Neuronal stem cell (in vitro differentiated cells): ENCODE data around the gene KRTAP12-4.

Experiments used
- DNase-seq: peaks from one replicate; pipeline ENCODE4 v3.0.0-alpha.2; 2013; ENCODE audit warnings: low spot score
- H2AFZ ChIP-seq: one replicate; pipeline ENCODE4 v1.6.1; 2013; ENCODE audit warnings: mild to moderate bottlenecking, low read length, inconsistent platforms
- H2AK5ac ChIP-seq: 2 replicates; pipeline ENCODE4 v1.6.1; 2013; ENCODE audit warnings: low read depth, mild to moderate bottlenecking, inconsistent platforms, low read length, moderate library complexity, mixed read lengths
- H2BK120ac ChIP-seq: 2 replicates; pipeline ENCODE4 v1.6.1; 2013; ENCODE audit warnings: low read depth, mild to moderate bottlenecking, inconsistent platforms, low read length, moderate library complexity, mixed read lengths
- H2BK12ac ChIP-seq: one replicate; pipeline ENCODE4 v1.6.1; 2013; ENCODE audit warnings: low read length, inconsistent platforms
- H2BK15ac ChIP-seq: 2 replicates; pipeline ENCODE4 v1.6.1; 2013; ENCODE audit warnings: mild to moderate bottlenecking, low read length, inconsistent platforms, mixed read lengths
- H2BK5ac ChIP-seq: one replicate; pipeline ENCODE4 v1.6.1; 2013; ENCODE audit warnings: inconsistent platforms, mild to moderate bottlenecking, low read length, moderate library complexity
- H3K14ac ChIP-seq: one replicate; pipeline ENCODE4 v1.6.1; 2013; ENCODE audit warnings: low read length, inconsistent platforms
- H3K18ac ChIP-seq: 2 replicates; pipeline ENCODE4 v1.6.1; 2013; ENCODE audit warnings: low read length, inconsistent platforms
- H3K23ac ChIP-seq: 2 replicates; pipeline ENCODE4 v1.6.1; 2013; ENCODE audit warnings: low read depth, mild to moderate bottlenecking, mixed read lengths, low read length, inconsistent platforms; ENCODE audit not compliant: poor library complexity
- H3K27ac ChIP-seq: replicated peaks from 3 replicates; pipeline ENCODE4 v1.5.1; 2013; ENCODE audit warnings: low read length, inconsistent platforms
- H3K27me3 ChIP-seq, 3 experiments: 2 replicates each; pipeline ENCODE4 v1.6.1; 2013; ENCODE audit warnings: low read length in 3 of 3, mild to moderate bottlenecking in 2 of 3, inconsistent platforms in 1 of 3, low read depth in 1 of 3, mixed read lengths in 1 of 3, moderate library complexity in 1 of 3; ENCODE audit not compliant: control insufficient read depth in 3 of 3, insufficient read depth in 3 of 3
- H3K36me3 ChIP-seq, 2 donors: replicated peaks in 1 of 2; 2 replicates each; pipeline ENCODE4 v1.6.1; 2013; ENCODE audit warnings: low read length in 2 of 2; ENCODE audit not compliant: control insufficient read depth in 2 of 2, insufficient read depth in 2 of 2
- H3K4ac ChIP-seq: 2 replicates; pipeline ENCODE4 v1.6.1; 2013; ENCODE audit warnings: inconsistent platforms, mild to moderate bottlenecking, low read length, moderate library complexity
- H3K4me1 ChIP-seq, 2 donors: 1 replicate in 1 of 2; 2 replicates in 1 of 2; pipeline ENCODE4 v1.6.1; 2013; ENCODE audit warnings: low read length in 2 of 2, low read depth in 1 of 2; ENCODE audit not compliant: control insufficient read depth in 2 of 2, insufficient read depth in 1 of 2
- H3K4me2 ChIP-seq: one replicate; pipeline ENCODE4 v1.6.1; 2013; ENCODE audit warnings: mild to moderate bottlenecking, low read length, inconsistent platforms; ENCODE audit not compliant: insufficient read depth, poor library complexity, severe bottlenecking
- H3K4me3 ChIP-seq, 2 donors: 2 replicates each; pipeline ENCODE4 v1.5.1; 2013; ENCODE audit warnings: low read length in 2 of 2, mild to moderate bottlenecking in 2 of 2, inconsistent platforms in 1 of 2, moderate library complexity in 1 of 2
- H3K79me1 ChIP-seq: one replicate; pipeline ENCODE4 v1.6.1; 2013; ENCODE audit warnings: low read depth, mild to moderate bottlenecking, inconsistent platforms, low read length, moderate library complexity
- H3K9ac ChIP-seq: one replicate; pipeline ENCODE4 v1.6.1; 2013; ENCODE audit warnings: mild to moderate bottlenecking, low read depth, low read length, inconsistent platforms; ENCODE audit not compliant: poor library complexity
- H3K9me3 ChIP-seq, 2 donors: replicated peaks in 1 of 2; 2 replicates each; pipeline versions ENCODE3 to v1.6.1; 2013; ENCODE audit warnings: low read length in 2 of 2, mild to moderate bottlenecking in 2 of 2, inconsistent platforms in 1 of 2, low read depth in 1 of 2, mixed read lengths in 1 of 2, moderate library complexity in 1 of 2; ENCODE audit not compliant: control insufficient read depth in 2 of 2, insufficient read depth in 1 of 2
- H4K8ac ChIP-seq: one replicate; pipeline ENCODE4 v1.6.1; 2013; ENCODE audit warnings: low read depth, mild to moderate bottlenecking, inconsistent platforms, low read length, moderate library complexity
- H4K91ac ChIP-seq: one replicate; pipeline ENCODE4 v1.6.1; 2013; ENCODE audit warnings: low read length, low read depth, mild to moderate bottlenecking, inconsistent platforms; ENCODE audit not compliant: poor library complexity
- whole genome bisulfite sequencing, 2 donors: extraction: QIAGEN DNeasy Blood & Tissue Kit; methylation state at CpG; one replicate each; pipeline ENCODE4 v1.1.7; 2013; ENCODE audit warnings: missing lambda C conversion rate in 2 of 2, mixed read lengths in 1 of 2; ENCODE audit not compliant: insufficient read length in 2 of 2, insufficient replicate concordance in 1 of 2; ENCODE audit errors: extremely low coverage in 2 of 2; 5-methylcytosine and 5-hydroxymethylcytosine counted together

KRTAP12-4 gene

GRCh38 chr21:44636209-44637017, 18.0 kb downstream of the KRTAP12-4 start:
- Histone ChIP-seq H2BK12ac (peak overlapping the region; percentile 99), H3K4me1 (peaks cover 5 to 11% of the 10 kb centered on the region in 2 donors), H2AFZ (peak overlapping the region; percentile 90), H3K9ac (no peak overlapping the region), H3K27ac (no peak overlapping the region), H3K18ac (peak overlapping the region; percentile 44), H4K91ac (no peak overlapping the region), H3K4me3 (no peak overlapping the region), H3K27me3 (no peaks in the 10 kb centered on the region), H3K36me3 (no peaks in the 10 kb centered on the region), H3K79me1 (no peaks in the 10 kb centered on the region), H2BK120ac (no peak overlapping the region), H2BK5ac (no peak overlapping the region), H3K14ac (no peak overlapping the region), H2AK5ac (peak overlapping the region; percentile 59), H4K8ac (no peak overlapping the region), H3K23ac (no peak overlapping the region), H2BK15ac (peak overlapping the region; percentile 96), H3K9me3 (peaks cover 3% of the 10 kb centered on the region in 2 donors), H3K4ac (no peak overlapping the region), H3K4me2 (no peak overlapping the region)
- no CpG with 5 or more reads among the region's 15 CpGs for WGBS, 2 donors
- no peak for DNase-seq

GRCh38 chr21:44632067-44632466, 22.4 kb downstream of the KRTAP12-4 start:
- no peaks in the 10 kb centered on the region for H3K79me1 ChIP-seq
- no peak overlapping the region for H2BK15ac ChIP-seq
- no peak overlapping the region for H3K18ac ChIP-seq
- no peak overlapping the region for H3K27ac ChIP-seq
- no peak overlapping the region for H2BK120ac ChIP-seq
- WGBS, 2 donors, result no CpG with 5 or more reads among the region's 1 CpG
- H2BK12ac ChIP-seq, result no peak overlapping the region
- H2BK5ac ChIP-seq, result no peak overlapping the region
- H3K27me3 ChIP-seq, result no peaks in the 10 kb centered on the region
- H3K4ac ChIP-seq, result no peak overlapping the region
- H3K23ac ChIP-seq, result no peak overlapping the region
- H3K4me2 ChIP-seq, result no peak overlapping the region
- H3K14ac ChIP-seq, result no peak overlapping the region
- H2AK5ac ChIP-seq, result no peak overlapping the region
- H4K8ac ChIP-seq, result no peak overlapping the region
- H3K4me3 ChIP-seq, result no peak overlapping the region
- DNase-seq, result no peak
- H4K91ac ChIP-seq, result no peak overlapping the region
- no peaks in the 10 kb centered on the region for H3K36me3 ChIP-seq
- no peak overlapping the region for H2AFZ ChIP-seq
- H3K4me1 ChIP-seq, result peaks cover 0 to 3% of the 10 kb centered on the region in 2 donors
- peaks cover 0 to 3% of the 10 kb centered on the region in 2 donors for H3K9me3 ChIP-seq
- H3K9ac ChIP-seq, result no peak overlapping the region

- Histone ChIP-seq H2BK120ac (no peak overlapping the region), H3K4me3 (no peak overlapping the region), H3K23ac (no peak overlapping the region), H3K4me2 (no peak overlapping the region), H3K4me1 (no peaks in the 10 kb centered on the region), H3K9ac (no peak overlapping the region), H3K18ac (no peak overlapping the region), H3K9me3 (peaks cover 1 to 3% of the 10 kb centered on the region in 2 donors), H4K91ac (no peak overlapping the region), H3K27ac (no peak overlapping the region), H2AFZ (no peak overlapping the region), H3K79me1 (no peaks in the 10 kb centered on the region), H3K36me3 (no peaks in the 10 kb centered on the region), H4K8ac (no peak overlapping the region), H2BK15ac (no peak overlapping the region), H2BK12ac (no peak overlapping the region), H2AK5ac (no peak overlapping the region), H3K14ac (no peak overlapping the region), H2BK5ac (no peak overlapping the region), H3K4ac (no peak overlapping the region), H3K27me3 (no peaks in the 10 kb centered on the region)
- no CpG with 5 or more reads among the region's 2 CpGs for WGBS, 2 donors
- DNase-seq, result no peak
Measured at GRCh38 chr21:44630440-44630839, 24.0 kb downstream of the KRTAP12-4 start.

GRCh38 chr21:44628707-44629391, 25.6 kb downstream of the KRTAP12-4 start:
- H3K4me2 ChIP-seq, result no peak overlapping the region
- H2AFZ ChIP-seq, result no peak overlapping the region
- DNase-seq, result no peak
- H2BK120ac ChIP-seq, result peak overlapping the region; percentile 31
- H3K4ac ChIP-seq, result no peak overlapping the region
- peaks cover 5 to 6% of the 10 kb centered on the region in 2 donors for H3K9me3 ChIP-seq
- H3K27ac ChIP-seq, result no peak overlapping the region
- peak overlapping the region; percentile 2 for H2BK15ac ChIP-seq
- peak overlapping the region; percentile 91 for H3K18ac ChIP-seq
- no CpG with 5 or more reads among the region's 18 CpGs for WGBS, 2 donors
- no peaks in the 10 kb centered on the region for H3K36me3 ChIP-seq
- peak overlapping the region; percentile 40 for H3K9ac ChIP-seq
- H3K27me3 ChIP-seq, result no peaks in the 10 kb centered on the region
- H3K79me1 ChIP-seq, result no peaks in the 10 kb centered on the region
- peak overlapping the region; percentile 53 for H3K23ac ChIP-seq
- no peak overlapping the region for H4K91ac ChIP-seq
- no peaks in the 10 kb centered on the region for H3K4me1 ChIP-seq
- no peak overlapping the region for H2BK5ac ChIP-seq
- peak overlapping the region; percentile 10 for H2BK12ac ChIP-seq
- peak overlapping the region; percentile 41 for H2AK5ac ChIP-seq
- H4K8ac ChIP-seq, result no peak overlapping the region
- no peak overlapping the region for H3K4me3 ChIP-seq
- no peak overlapping the region for H3K14ac ChIP-seq
